Endothelial cell (in vitro differentiated cells): ENCODE measurements around the gene TAF1C. TPM values are rescaled to one million over a fixed set of nuclear protein-coding genes. Genes with fewer than 3 reads are reported as not detected.

Source experiments
- DNase-seq: peaks from one replicate; pipeline ENCODE4 v3.0.0; 2021; ENCODE audit warnings: low spot score
- H3K27ac Mint-ChIP-seq: one replicate; pipeline ENCODE4 v1.8.0; 2021; ENCODE audit warnings: mixed read lengths, inconsistent platforms; ENCODE audit not compliant: unreplicated experiment
- H3K27me3 Mint-ChIP-seq: one replicate; pipeline ENCODE4 v1.8.0; 2021; ENCODE audit warnings: mild to moderate bottlenecking, moderate library complexity, mixed read lengths, inconsistent platforms; ENCODE audit not compliant: unreplicated experiment
- H3K36me3 Mint-ChIP-seq: one replicate; pipeline ENCODE4 v1.8.0; 2021; ENCODE audit warnings: mild to moderate bottlenecking, low read depth, mixed read lengths, inconsistent platforms; ENCODE audit not compliant: unreplicated experiment
- H3K4me1 Mint-ChIP-seq: one replicate; pipeline ENCODE4 v1.8.0; 2021; ENCODE audit warnings: mild to moderate bottlenecking, mixed read lengths, inconsistent platforms; ENCODE audit not compliant: unreplicated experiment
- H3K4me3 Mint-ChIP-seq: one replicate; pipeline ENCODE4 v1.8.0; 2021; ENCODE audit warnings: mild to moderate bottlenecking, mixed read lengths, inconsistent platforms; ENCODE audit not compliant: unreplicated experiment
- H3K9me3 Mint-ChIP-seq: one replicate; pipeline ENCODE4 v1.8.0; 2021; ENCODE audit warnings: mixed read lengths, inconsistent platforms; ENCODE audit not compliant: unreplicated experiment
- total RNA-seq: library from RNA; stranded (reverse); fragmentation: NEBNext Ultra II Directional; extraction: Animal tissue kit (Norgen Biotek cat#: 25700); gene quantifications from one replicate; pipeline ENCODE4 v1.2.1, GENCODE V29; 2021; ENCODE audit not compliant: unreplicated experiment
- TF ChIP-seq, protein P1 (sequence below): fragments of 200-600 bp; sonication (generic); IDR thresholded peaks from one replicate; pipeline ENCODE4 v1.5.0; 2021; ENCODE audit warnings: antibody characterized with exemption; ENCODE audit not compliant: unreplicated experiment

The TAF1C gene
- total RNA-seq, 1 donor from 2014 or later: 73.6 TPM

DNA sequence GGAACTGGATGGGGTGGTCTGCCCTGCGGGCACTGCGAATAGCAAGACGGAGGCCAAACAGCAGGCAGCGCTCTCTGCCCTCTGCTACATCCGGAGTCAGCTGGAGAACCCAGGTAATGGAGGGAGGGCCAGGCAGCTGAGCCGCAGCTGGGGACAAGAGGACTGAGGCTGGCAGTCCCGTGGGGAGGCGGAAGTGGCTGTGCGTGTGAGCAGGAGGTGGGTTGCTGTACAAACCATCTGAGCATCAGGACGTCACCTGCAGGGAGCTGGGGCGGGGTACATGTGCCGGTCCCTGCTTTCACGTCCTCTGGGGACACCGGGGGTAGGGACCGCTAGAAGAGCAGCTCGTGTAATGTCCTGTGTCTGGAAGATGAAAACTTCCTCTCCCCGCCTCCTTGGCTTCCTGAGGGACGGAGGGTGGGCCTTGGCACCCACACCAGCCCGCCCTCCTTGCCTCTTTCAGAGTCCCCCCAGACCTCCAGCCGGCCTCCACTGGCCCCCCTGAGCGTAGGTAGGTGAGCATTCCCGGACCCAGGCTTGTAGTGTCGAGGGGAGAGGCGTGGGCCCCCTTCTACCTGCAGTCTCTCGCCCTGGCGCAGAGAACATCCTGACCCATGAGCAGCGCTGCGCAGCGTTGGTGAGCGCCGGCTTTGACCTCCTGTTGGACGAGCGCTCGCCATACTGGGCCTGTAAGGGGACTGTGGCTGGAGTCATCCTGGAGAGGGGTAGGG lies 7.8 kb upstream of the TAF1C start:
- H3K4me1 Mint-ChIP-seq: peaks cover 17% of the 10 kb centered on the region
- H3K27ac Mint-ChIP-seq: peak overlapping the region; percentile 18
- H3K27me3 Mint-ChIP-seq: peaks cover 4% of the 10 kb centered on the region
- H3K36me3 Mint-ChIP-seq: no peaks in the 10 kb centered on the region
- TF ChIP-seq, protein P1, sequence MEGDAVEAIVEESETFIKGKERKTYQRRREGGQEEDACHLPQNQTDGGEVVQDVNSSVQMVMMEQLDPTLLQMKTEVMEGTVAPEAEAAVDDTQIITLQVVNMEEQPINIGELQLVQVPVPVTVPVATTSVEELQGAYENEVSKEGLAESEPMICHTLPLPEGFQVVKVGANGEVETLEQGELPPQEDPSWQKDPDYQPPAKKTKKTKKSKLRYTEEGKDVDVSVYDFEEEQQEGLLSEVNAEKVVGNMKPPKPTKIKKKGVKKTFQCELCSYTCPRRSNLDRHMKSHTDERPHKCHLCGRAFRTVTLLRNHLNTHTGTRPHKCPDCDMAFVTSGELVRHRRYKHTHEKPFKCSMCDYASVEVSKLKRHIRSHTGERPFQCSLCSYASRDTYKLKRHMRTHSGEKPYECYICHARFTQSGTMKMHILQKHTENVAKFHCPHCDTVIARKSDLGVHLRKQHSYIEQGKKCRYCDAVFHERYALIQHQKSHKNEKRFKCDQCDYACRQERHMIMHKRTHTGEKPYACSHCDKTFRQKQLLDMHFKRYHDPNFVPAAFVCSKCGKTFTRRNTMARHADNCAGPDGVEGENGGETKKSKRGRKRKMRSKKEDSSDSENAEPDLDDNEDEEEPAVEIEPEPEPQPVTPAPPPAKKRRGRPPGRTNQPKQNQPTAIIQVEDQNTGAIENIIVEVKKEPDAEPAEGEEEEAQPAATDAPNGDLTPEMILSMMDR: no peak
- DNase-seq: no peak
- no peaks in the 10 kb centered on the region for H3K9me3 Mint-ChIP-seq
- no peak overlapping the region for H3K4me3 Mint-ChIP-seq

DNA sequence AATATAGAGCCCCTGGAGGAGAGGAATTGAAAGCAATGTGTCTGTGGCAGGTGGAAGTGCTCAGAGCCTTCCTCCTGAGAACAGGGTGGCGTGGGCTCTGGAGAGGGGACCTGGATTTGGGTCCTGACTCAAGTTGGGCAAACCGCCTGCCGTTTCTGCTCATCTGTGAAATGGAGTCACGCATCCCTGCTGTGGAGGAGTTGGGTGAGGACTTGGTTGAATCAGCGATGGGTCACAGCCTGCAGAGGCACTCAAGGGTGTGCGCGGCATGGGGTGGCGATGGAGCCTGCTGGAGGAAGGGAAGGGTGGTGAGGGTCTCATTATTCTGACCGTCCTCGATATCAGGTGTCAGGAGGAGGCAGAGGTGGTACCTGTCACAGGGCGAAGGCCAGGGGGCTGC lies 7.2 kb upstream of the TAF1C start:
- Mint-ChIP-seq H3K36me3 (no peaks in the 10 kb centered on the region), H3K4me1 (peaks cover 17% of the 10 kb centered on the region), H3K27ac (no peak overlapping the region), H3K4me3 (no peak overlapping the region), H3K27me3 (peaks cover 4% of the 10 kb centered on the region), H3K9me3 (no peaks in the 10 kb centered on the region)
- DNase-seq: no peak
- TF ChIP-seq, protein P1: no peak

DNA sequence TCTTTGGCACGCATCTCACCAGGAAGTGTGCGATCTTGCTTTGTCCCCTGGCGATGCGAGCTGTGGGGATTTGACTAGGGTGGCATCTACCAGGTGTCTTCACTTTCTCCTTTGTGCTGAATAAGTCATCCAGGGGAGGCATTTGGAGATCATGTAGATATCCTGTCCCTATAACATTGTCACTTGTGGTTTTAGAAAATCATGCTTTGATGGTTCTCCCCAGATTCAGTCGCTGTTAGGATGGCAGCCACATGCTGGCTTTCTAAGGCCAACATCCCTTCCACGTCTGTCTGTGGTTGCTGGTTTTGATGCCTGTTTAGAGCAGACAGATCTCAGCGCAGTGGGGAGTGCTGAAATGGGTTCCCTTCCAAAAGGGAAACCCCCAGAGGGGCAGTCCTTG lies 6.6 kb upstream of the TAF1C start:
- H3K27me3 Mint-ChIP-seq: peaks cover 3% of the 10 kb centered on the region
- H3K4me3 Mint-ChIP-seq: no peak overlapping the region
- no peak for DNase-seq
- TF ChIP-seq, protein P1: no peak
- no peaks in the 10 kb centered on the region for H3K36me3 Mint-ChIP-seq
- H3K4me1 Mint-ChIP-seq: peaks cover 17% of the 10 kb centered on the region
- no peak overlapping the region for H3K27ac Mint-ChIP-seq
- H3K9me3 Mint-ChIP-seq: no peaks in the 10 kb centered on the region

DNA sequence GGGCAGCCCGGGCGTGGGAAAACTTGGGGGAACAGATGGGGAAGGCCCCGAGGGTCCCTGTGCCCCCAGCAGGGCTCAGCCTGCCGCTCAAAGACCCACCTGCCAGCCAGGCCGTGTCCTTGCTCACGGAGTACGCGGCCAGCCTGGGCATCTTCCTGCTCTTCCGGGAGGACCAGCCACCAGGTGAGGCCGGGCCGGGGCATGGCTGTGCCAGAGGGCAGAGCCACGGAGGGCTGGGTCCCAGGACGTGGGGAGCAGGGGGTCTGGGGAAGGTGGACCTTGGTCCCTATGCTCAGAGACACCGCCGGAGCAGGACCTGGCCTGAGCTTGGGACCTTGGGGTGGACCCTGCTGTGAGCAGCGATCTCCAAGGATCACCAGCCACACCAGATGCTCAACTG lies 4.6 kb upstream of the TAF1C start:
- DNase-seq: no peak
- no peaks in the 10 kb centered on the region for H3K36me3 Mint-ChIP-seq
- H3K27me3 Mint-ChIP-seq: no peaks in the 10 kb centered on the region
- no peaks in the 10 kb centered on the region for H3K9me3 Mint-ChIP-seq
- peaks cover 17% of the 10 kb centered on the region for H3K4me1 Mint-ChIP-seq
- TF ChIP-seq, protein P1: no peak
- no peak overlapping the region for H3K4me3 Mint-ChIP-seq
- H3K27ac Mint-ChIP-seq: no peak overlapping the region

DNA sequence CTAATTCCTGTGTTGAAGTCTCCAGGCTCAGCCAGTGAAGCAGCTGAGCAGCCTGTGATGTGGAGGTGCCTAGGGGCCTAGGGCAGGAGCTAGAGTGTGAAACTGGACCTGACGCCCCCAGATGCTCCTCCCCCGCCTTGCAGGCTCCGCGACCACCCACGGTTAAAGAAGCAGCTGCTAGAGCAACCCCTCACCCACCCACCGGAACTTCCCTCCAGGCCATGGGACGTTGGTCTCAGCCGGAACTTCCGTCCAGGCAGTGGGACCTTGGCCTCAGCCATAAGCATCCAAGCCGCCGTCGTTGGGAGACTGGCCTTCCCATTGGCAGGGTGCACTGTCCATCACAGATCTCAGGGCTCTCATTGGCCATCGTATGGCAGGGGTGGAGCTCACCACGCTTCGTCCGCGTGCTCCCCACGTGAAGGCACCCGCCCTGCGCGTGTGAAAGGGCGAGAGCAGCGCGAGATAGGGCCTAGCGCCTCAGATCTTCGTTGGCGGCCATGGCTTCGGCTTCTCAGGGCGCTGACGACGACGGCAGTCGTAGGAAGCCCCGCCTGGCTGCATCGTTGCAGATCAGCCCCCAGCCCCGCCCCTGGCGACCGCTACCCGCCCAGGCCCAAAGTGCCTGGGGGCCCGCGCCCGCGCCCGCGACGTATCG lies 4.0 kb upstream of the TAF1C start, which contains the start of gene ADAD2:
Gene ADAD2 (plus strand): TSS at position 427 of the 658 bp plus-strand sequence. CDS start 74 bp downstream, at position 501.
- H3K27me3 Mint-ChIP-seq: no peaks in the 10 kb centered on the region
- no peak within 1 kb of the TSS for H3K4me3 Mint-ChIP-seq
- H3K27ac Mint-ChIP-seq: no peak within 1 kb of the TSS
- no peaks in the 10 kb centered on the region for H3K9me3 Mint-ChIP-seq
- TF ChIP-seq, protein P1: no peak
- peaks cover 21% of the 10 kb centered on the region for H3K4me1 Mint-ChIP-seq
- DNase-seq: no peak
- no peaks in the 10 kb centered on the region for H3K36me3 Mint-ChIP-seq
